ENCODE measurements around the gene NCKAP1.

Gene NCKAP1

DNA sequence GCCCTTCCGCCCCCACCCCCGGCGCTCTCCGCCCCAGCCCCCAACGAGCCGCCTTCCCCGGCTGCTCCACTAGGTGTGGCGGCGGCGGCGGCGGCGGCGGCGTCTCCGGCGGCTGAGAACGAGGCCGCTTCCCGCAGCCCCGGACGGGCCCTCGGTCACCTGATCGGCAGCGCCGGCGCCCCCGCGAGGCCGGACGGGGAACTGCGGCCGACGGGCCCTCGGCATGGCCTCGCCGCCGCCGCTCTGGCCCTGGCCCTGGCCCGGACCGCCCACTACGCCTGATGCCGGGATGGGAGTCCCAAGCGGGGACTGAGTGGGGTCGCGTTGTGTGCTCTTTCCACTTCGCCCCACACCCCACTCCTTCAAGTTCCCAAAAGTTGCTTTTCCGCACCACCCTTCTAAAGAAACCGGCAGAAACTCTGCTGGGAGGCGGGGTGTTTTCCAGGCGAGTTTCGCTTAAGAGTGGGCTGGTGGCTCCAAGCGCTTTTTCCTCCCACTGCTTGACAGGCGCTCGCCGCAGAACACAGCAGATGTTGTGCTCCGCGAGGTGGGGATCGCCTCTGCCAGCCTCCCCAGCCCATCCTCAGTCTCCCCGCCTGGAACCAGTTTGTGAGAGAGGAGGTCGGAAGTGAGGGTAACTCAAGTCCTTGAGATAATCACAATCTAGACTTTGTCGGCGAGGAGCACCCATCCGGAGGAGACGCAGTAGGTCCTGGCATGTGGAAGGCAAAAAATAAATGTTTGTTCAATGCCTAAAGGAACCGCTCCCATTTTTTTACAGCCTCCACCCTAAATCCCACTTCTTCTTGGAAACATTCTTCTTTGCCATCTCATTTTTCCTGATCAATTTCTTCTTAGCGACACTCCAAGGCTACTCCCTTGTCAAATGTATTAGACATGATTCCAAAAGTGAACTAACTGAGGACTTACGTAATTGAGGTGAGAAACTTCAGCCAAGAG is at the start of gene NCKAP1:
Gene NCKAP1 (minus strand): TSS at position 117 of the 960 bp plus-strand sequence. CDS start 358 bp downstream, outside the sequence.
- Histone ChIP-seq H3K4me3 (ENCODE audit: low read length) (peak within 1 kb of the TSS; percentile 83), H3K4me1 (ENCODE audit: control insufficient read depth, insufficient read depth, low read length) (peaks cover 18% of the 10 kb centered on the region), H3K27ac (ENCODE audit: low read depth, low read length) (peak within 1 kb of the TSS; percentile 91), H3K36me3 (ENCODE audit: control insufficient read depth, insufficient read depth, low read length) (no peaks in the 10 kb centered on the region), H3K9ac (ENCODE audit: low read length) (peak within 1 kb of the TSS; percentile 39), H3K27me3 (ENCODE audit: control insufficient read depth, insufficient read depth, low read length) (no peaks in the 10 kb centered on the region)

DNA sequence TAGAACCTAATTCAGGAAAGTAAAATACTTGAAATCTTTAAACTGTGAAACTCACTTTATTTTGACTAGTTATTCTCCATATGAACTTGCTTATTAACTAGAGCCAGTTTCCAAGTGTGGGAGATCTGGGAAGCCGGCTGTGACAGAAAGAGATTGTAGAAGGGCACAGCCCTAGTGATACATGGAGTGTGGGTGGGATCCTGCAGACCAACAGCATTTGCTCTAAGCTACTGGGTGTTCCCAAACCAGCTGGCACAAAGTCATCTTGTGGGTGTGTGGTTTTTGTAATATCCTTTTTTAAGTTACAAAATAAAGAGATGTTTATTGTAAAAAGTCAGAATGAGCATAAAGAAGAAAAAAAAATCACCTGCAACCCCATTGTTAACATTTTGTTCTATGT is 43.7 kb upstream of the NCKAP1 start:
- Histone ChIP-seq H3K9ac (ENCODE audit: low read length) (no peak overlapping the region), H3K4me1 (ENCODE audit: control insufficient read depth, insufficient read depth, low read length) (peaks cover 2% of the 10 kb centered on the region), H3K27ac (ENCODE audit: low read depth, low read length) (no peak overlapping the region), H3K4me3 (ENCODE audit: low read length) (no peak overlapping the region), H3K36me3 (ENCODE audit: control insufficient read depth, insufficient read depth, low read length) (no peaks in the 10 kb centered on the region), H3K27me3 (ENCODE audit: control insufficient read depth, insufficient read depth, low read length) (no peaks in the 10 kb centered on the region)

DNA sequence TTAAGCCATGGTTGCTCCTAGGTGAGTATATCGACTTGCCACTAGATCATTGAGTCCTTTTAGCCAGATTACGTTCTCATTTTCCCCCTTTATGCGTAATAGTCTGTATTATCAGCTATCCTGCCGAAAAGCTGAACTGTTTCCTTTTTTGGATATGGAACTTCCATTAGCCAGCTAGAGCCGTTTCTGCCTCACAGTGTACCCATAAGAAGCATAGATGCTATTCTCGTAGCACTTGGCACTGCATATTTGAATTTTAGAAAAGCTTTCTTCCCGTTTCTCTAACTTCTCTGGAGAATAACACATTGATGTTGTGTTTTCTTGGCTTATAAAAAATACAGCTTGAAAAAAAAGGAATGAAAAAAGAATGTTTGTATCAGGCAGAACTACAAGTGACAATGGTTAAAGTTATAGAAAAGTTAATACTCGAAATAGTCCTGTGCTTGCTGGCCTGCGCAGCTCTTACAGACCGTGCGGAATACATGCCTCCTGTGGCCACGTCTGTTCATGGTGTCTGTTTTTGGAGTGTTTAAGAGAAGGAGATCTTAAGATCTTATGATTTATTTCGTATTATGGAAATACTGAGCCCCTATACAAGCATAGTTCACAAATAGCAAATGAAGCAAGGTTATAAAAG is 41.0 kb upstream of the NCKAP1 start:
- no peaks in the 10 kb centered on the region for H3K36me3 ChIP-seq (ENCODE audit: control insufficient read depth, insufficient read depth, low read length)
- H3K4me1 ChIP-seq (ENCODE audit: control insufficient read depth, insufficient read depth, low read length): peaks cover 2% of the 10 kb centered on the region
- H3K27ac ChIP-seq (ENCODE audit: low read depth, low read length): peak overlapping the region; percentile 97
- H3K4me3 ChIP-seq (ENCODE audit: low read length): peak overlapping the region; percentile 89
- no peaks in the 10 kb centered on the region for H3K27me3 ChIP-seq (ENCODE audit: control insufficient read depth, insufficient read depth, low read length)
- peak overlapping the region; percentile 94 for H3K9ac ChIP-seq (ENCODE audit: low read length)

- Histone ChIP-seq H3K4me1 (ENCODE audit: control insufficient read depth, insufficient read depth, low read length) (peaks cover 2% of the 10 kb centered on the region), H3K36me3 (ENCODE audit: control insufficient read depth, insufficient read depth, low read length) (no peaks in the 10 kb centered on the region), H3K27me3 (ENCODE audit: control insufficient read depth, insufficient read depth, low read length) (no peaks in the 10 kb centered on the region), H3K27ac (ENCODE audit: low read depth, low read length) (peak within 1 kb of the TSS; percentile 97), H3K4me3 (ENCODE audit: low read length) (peak within 1 kb of the TSS; percentile 89), H3K9ac (ENCODE audit: low read length) (peak within 1 kb of the TSS; percentile 94)
These were observed 40.3 kb upstream of the NCKAP1 start, which contains the start of gene DUSP19 for GRCh38 chr2:183078464-183079138. TSS of gene DUSP19 (plus strand) at chr2:183078747. CDS start at chr2:183078934, 187 bp downstream.

GRCh38 chr2:183078163-183078463 is 39.9 kb upstream of the NCKAP1 start:
- no peak overlapping the region for H3K9ac ChIP-seq (ENCODE audit: low read length)
- no peaks in the 10 kb centered on the region for H3K36me3 ChIP-seq (ENCODE audit: control insufficient read depth, insufficient read depth, low read length)
- peak overlapping the region; percentile 97 for H3K27ac ChIP-seq (ENCODE audit: low read depth, low read length)
- no peaks in the 10 kb centered on the region for H3K27me3 ChIP-seq (ENCODE audit: control insufficient read depth, insufficient read depth, low read length)
- H3K4me1 ChIP-seq (ENCODE audit: control insufficient read depth, insufficient read depth, low read length): peaks cover 2% of the 10 kb centered on the region
- H3K4me3 ChIP-seq (ENCODE audit: low read length): peak overlapping the region; percentile 89

DNA sequence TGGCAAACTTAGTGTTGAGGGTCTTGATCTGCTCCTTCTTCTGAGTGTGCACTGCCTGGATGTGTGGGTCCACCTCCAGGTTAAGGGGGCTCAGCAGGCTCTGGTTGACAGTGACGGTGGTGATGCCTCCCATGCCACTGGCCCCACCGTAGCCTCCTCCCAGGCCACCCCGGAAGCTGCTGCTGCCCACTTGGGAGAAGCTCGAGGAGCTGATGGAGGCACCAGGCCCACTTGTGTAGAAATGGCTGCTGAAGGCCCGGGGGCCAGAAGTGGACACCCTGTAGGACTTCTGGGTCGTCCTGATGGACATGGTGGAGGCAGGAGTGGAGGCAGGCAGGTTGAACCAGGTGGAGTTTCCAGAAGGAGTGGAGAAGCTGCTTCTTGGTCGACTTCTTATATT is 33.9 kb upstream of the NCKAP1 start:
- Histone ChIP-seq H3K36me3 (ENCODE audit: control insufficient read depth, insufficient read depth, low read length) (no peaks in the 10 kb centered on the region), H3K27ac (ENCODE audit: low read depth, low read length) (no peak overlapping the region), H3K9ac (ENCODE audit: low read length) (no peak overlapping the region), H3K4me3 (ENCODE audit: low read length) (no peak overlapping the region), H3K27me3 (ENCODE audit: control insufficient read depth, insufficient read depth, low read length) (no peaks in the 10 kb centered on the region), H3K4me1 (ENCODE audit: control insufficient read depth, insufficient read depth, low read length) (no peaks in the 10 kb centered on the region)

DNA sequence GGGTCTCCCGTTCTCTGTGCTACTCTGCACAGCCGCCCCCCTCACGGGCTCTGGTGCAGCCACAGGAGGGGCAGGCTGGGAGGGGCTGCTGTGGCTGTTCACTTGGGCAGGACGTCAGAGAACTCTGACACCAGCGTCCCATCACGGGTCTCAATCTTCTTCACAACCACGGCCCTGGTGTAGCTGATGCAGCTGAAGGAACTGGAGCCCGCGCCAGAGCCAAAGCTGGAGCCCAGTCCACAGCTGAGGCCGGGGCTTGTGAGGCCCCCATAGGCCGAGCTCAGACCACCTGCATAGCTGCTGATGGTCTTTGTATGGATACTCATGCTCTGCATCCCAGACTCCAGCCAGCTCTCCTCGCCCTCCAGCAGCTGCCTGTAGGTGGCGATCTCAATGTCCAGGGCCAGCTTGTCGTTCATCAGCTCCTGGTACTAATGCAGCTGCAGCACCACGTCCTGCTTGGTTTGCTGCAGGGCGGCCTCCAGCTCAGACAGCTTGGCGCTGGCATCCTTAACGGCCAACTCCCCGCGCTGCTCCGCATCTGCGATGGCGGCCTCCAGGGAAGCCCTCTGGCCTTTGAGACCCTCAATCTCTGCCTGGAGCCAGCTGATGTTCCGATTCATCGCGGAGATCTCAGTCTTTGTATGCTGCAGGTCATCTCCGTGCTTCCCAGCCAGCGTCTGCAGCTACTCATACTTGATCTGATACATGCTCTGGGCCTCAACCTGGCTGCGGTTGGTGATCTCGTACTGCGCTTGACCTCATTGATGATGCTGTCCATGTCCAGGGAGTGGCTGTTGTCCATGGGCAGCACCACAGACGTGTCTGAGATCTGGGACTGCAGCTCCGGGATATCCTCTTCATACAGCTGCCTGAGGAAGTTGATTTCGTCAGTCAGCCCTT is 32.9 kb upstream of the NCKAP1 start:
- Histone ChIP-seq H3K36me3 (ENCODE audit: control insufficient read depth, insufficient read depth, low read length) (no peaks in the 10 kb centered on the region), H3K4me3 (ENCODE audit: low read length) (no peak overlapping the region), H3K9ac (ENCODE audit: low read length) (no peak overlapping the region), H3K4me1 (ENCODE audit: control insufficient read depth, insufficient read depth, low read length) (no peaks in the 10 kb centered on the region), H3K27me3 (ENCODE audit: control insufficient read depth, insufficient read depth, low read length) (no peaks in the 10 kb centered on the region), H3K27ac (ENCODE audit: low read depth, low read length) (no peak overlapping the region)

DNA sequence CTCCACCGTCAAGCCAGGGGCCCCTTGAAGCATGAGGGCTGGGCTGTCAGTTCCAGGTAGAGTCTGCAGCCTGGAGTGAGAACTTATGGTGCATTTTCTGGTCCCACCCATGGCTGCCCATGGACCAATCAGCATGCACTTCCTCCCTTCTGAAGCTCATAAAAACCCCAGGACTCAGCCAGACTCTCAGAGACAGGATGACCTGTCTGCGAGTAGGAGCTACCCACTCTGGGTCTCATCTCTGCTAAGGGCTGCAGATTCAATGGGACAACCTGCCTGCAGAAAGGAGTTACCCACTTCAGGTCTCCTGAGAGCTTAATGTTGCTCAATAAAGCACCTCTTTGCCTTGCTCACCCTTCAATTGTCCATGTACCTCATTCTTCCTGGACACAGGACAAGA is 30.9 kb upstream of the NCKAP1 start:
- H3K4me1 ChIP-seq (ENCODE audit: control insufficient read depth, insufficient read depth, low read length): no peaks in the 10 kb centered on the region
- no peak overlapping the region for H3K27ac ChIP-seq (ENCODE audit: low read depth, low read length)
- no peaks in the 10 kb centered on the region for H3K27me3 ChIP-seq (ENCODE audit: control insufficient read depth, insufficient read depth, low read length)
- H3K4me3 ChIP-seq (ENCODE audit: low read length): no peak overlapping the region
- no peak overlapping the region for H3K9ac ChIP-seq (ENCODE audit: low read length)
- no peaks in the 10 kb centered on the region for H3K36me3 ChIP-seq (ENCODE audit: control insufficient read depth, insufficient read depth, low read length)

- H3K27me3 ChIP-seq (ENCODE audit: control insufficient read depth, insufficient read depth, low read length): no peaks in the 10 kb centered on the region
- H3K9ac ChIP-seq (ENCODE audit: low read length): no peak overlapping the region
- no peaks in the 10 kb centered on the region for H3K4me1 ChIP-seq (ENCODE audit: control insufficient read depth, insufficient read depth, low read length)
- no peaks in the 10 kb centered on the region for H3K36me3 ChIP-seq (ENCODE audit: control insufficient read depth, insufficient read depth, low read length)
- no peak overlapping the region for H3K27ac ChIP-seq (ENCODE audit: low read depth, low read length)
- no peak overlapping the region for H3K4me3 ChIP-seq (ENCODE audit: low read length)
These were observed 30.3 kb upstream of the NCKAP1 start for GRCh38 chr2:183068561-183068960.

GRCh38 chr2:183063083-183063482 is 24.8 kb upstream of the NCKAP1 start:
- Histone ChIP-seq H3K9ac (ENCODE audit: low read length) (no peak overlapping the region), H3K4me3 (ENCODE audit: low read length) (no peak overlapping the region), H3K27me3 (ENCODE audit: control insufficient read depth, insufficient read depth, low read length) (no peaks in the 10 kb centered on the region), H3K4me1 (ENCODE audit: control insufficient read depth, insufficient read depth, low read length) (no peaks in the 10 kb centered on the region), H3K36me3 (ENCODE audit: control insufficient read depth, insufficient read depth, low read length) (no peaks in the 10 kb centered on the region), H3K27ac (ENCODE audit: low read depth, low read length) (no peak overlapping the region)

DNA sequence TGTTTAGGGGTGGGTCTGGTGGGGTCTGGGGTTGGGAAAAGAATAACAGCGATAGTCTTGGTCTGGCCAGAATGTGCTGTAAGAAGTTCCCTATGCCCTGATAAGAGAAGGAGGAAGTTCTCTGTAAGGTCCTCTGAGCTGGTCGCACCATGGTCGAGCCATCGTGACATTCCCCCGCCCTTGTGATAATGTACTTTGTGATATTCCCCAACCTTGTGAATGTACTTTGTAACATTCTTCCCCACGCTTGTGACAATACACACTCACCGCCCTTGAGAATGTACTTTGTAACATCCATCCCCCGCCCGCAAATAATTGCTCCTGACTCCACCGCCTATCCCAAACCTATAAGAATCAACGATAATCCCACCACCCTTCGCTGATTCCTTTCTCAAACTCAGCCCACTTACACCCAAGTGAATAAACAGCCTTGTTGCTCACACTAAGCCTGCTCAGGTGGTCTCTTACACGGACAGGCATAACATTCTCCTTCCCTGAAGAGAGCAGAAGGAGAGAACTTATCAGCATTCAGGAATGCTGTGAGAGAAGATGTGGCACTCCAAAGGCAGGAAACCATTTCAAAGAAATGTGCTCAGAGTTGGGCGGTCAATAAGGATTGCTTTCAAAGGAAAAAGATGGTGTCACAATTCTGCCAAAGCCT is 22.4 kb upstream of the NCKAP1 start:
- H3K4me1 ChIP-seq (ENCODE audit: control insufficient read depth, insufficient read depth, low read length): no peaks in the 10 kb centered on the region
- no peak overlapping the region for H3K27ac ChIP-seq (ENCODE audit: low read depth, low read length)
- no peak overlapping the region for H3K4me3 ChIP-seq (ENCODE audit: low read length)
- no peaks in the 10 kb centered on the region for H3K36me3 ChIP-seq (ENCODE audit: control insufficient read depth, insufficient read depth, low read length)
- H3K9ac ChIP-seq (ENCODE audit: low read length): no peak overlapping the region
- H3K27me3 ChIP-seq (ENCODE audit: control insufficient read depth, insufficient read depth, low read length): no peaks in the 10 kb centered on the region

Measured in rectal smooth muscle tissue (tissue), 1 donor.